Stimulated activated CD8-positive, alpha-beta memory T cell treated with anti-CD3 and anti-CD28 coated beads, Interleukin-7, amount 100 ng/mL, for 1 hour (primary cell): ENCODE measurements around the gene KLRF2.
"Not testable (repeated sequence)": the region's sequence is repeated elsewhere in the genome, so short reads cannot be mapped to it uniquely, and the experiment has no call there.

ENCODE experiments used
- DNase-seq, 2 donors: peaks; one replicate each; pipeline ENCODE4 v3.0.0-alpha.2; 2020; ENCODE audit warnings: low read depth in 2 of 2

Gene KLRF2

DNA sequence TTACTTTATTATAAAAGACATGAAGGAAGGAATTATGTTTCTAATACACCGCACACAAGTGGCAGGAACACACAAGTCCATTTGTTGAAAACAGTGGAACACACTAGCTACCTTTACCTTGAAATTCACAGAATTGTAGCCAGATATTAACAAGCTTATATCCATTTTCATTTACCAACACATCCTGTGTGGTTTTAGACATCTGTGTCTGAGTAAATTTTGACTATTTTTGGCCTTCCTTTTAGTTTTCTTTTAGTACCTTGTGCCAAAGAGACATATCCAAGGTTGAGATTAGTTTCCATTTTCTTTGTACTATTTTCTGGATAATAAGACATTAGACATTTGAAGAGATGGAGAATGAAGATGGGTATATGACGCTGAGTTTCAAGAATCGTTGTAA is at the start of gene KLRF2:
Gene KLRF2, plus strand, starts transcription at position 244 of the 400 bp plus-strand sequence. Its CDS starts 107 bp downstream, at position 351.
- no peak for DNase-seq

DNA sequence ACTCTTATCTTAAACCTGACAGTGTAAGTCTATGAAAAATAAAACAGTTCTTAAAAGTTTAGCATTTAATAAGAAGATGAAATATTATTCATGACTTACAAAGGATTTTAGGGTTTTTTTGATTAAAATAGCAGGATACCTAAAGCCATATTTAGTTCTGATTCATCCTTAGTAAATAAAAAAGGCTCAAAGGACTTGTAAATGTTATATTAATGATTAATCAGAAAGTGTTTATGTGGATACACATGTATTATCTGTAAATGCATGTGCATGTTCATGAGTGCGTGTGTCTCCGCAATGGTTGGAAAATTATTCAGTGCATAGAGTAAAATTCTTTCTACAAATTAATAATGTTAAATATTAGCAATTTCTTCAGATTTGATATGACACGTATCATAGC is 49.6 kb upstream of the KLRF2 start:
- DNase-seq = no peak

GRCh38 chr12:9843407-9843806 is 37.9 kb upstream of the KLRF2 start:
- no peak for DNase-seq

DNA sequence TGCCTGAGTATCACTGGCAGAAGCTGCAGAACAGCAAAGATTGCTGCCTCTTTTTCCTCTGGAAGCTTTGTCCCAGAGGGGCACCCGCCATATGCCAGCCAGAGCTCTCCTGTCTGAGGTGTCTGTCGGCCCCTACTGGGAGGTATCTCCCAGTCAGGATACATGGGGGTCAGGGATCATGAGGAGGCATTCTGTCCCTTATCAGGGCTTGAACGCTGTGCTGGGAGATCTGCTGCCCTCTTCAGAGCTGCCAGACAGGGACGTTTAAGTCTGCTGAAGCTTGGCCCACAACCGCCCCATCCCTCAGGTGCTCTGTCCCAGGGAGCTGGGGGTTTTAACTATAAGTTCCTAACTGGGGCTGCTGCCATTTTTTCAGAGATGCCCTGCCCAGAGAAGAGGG is 32.4 kb upstream of the KLRF2 start:
- DNase-seq = no peak

GRCh38 chr12:9851050-9851449 is 30.2 kb upstream of the KLRF2 start:
- no peak for DNase-seq

DNA sequence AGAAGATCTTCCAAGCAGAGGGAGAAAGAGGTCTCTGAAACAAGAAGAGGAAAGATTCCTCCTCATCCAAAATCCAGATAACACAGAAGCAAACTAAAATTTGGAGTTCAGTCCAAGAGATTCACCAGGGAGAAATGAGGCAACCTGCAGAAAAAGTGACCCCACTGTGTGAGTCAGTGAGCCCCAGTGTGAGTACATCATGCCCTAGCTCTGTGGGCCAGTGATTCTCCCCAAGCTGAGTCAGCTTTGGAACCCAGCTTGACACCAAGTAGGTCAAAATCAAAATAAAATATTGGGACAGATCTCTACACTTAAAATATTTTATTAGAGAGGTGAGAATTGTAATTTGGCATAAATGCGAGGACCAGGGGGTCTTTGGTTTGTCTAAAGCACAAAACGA is 29.4 kb upstream of the KLRF2 start:
- DNase-seq = no peak

DNA sequence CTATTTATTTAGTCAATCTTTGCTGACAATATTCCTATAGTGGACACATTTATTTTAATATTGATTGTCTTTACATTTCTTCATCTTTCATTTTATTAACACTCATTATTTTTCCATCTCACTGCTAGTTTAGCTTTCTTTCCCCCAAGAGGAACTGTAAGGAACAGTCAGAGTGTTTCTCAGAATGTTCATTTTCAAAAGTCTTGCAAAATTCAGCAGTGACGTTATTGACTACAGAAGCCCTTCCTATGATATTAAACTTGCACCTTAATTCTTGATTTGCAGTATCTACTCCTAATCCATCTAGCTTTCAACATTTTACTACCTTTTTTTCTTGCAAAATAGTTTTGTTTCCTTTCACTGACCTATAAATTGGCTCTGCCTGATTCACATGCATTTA is 25.1 kb upstream of the KLRF2 start:
- no peak for DNase-seq

DNA sequence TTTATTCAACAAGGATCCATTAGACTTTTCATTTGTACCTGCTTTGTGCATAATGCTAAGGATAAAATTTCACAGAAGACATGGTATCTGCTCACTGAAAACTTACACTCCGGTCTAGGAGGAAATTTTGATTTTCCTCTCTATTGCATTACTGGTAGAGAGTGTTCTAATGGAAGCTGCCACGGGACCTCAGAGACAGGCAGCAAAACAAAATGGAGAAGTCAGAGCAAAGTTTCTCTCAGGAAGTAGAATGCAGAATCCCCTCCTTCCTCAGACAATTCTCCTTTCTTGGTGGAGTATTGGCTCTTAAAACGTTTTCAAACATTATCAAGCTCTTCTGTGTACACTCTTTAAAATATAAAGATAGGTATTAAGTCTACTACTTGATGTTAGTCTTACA is 24.4 kb upstream of the KLRF2 start:
- no peak for DNase-seq

- no peak for DNase-seq
Measured at GRCh38 chr12:9858135-9858534, 23.2 kb upstream of the KLRF2 start.

DNA sequence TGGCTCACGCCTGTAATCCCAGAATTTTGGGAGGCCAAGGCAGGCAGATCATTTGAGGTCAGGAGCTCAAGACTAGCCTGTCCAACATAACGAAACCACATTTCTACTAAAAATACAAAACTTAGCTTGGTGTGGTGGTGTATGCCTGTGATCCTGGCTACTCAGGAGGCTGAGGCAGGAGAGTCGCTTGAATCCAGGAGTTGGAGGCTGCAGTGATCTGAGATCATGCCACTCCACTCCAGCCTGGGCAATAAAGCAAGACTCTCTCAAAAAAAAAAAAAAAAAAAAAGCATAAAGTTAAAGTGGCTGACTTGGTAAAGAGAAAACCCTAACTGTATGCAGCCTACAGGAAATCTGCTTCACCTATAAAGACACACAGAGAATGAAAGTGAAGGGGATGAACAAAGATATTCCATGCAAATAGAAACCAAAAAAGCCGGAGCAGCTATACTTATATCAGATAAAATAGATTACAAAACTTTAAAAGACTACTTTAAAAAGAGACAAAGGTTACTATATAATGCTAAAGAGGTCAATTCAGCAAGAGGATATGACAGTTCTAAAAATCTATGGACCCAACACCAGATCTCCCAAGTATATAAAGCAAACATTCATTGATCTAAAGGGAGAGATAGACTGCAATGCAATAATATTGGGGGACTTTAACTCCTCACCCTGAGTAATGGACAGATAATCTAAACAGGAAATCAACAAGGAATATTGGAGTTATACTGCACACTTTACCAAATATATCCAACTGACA is 16.2 kb upstream of the KLRF2 start:
- no peak for DNase-seq

DNA sequence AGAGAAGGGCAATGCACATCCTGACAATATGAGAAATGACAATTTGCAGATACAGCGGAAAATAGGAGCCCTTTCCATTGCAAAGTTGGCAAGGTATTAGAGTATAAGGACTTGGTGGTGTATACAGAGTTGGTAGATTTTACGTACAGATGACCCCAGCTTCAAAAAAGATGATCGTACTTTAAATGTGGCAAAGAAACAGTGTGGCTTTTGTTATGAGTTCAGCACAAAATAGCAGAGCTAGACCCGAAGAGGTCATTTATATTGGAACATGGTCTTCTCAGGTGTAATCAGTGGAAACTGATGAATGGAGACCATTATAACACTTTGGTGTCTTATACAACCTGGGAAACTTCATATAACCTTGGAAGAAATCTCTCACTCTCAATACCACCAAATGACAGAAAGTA is 14.4 kb upstream of the KLRF2 start:
- DNase-seq = no peak

GRCh38 chr12:9867531-9867930 is 13.8 kb upstream of the KLRF2 start:
- DNase-seq = no peak

GRCh38 chr12:9868311-9868801 is 12.9 kb upstream of the KLRF2 start:
- DNase-seq = no peak

- DNase-seq = no peak
Measured at GRCh38 chr12:9868951-9869306, 12.4 kb upstream of the KLRF2 start.

DNA sequence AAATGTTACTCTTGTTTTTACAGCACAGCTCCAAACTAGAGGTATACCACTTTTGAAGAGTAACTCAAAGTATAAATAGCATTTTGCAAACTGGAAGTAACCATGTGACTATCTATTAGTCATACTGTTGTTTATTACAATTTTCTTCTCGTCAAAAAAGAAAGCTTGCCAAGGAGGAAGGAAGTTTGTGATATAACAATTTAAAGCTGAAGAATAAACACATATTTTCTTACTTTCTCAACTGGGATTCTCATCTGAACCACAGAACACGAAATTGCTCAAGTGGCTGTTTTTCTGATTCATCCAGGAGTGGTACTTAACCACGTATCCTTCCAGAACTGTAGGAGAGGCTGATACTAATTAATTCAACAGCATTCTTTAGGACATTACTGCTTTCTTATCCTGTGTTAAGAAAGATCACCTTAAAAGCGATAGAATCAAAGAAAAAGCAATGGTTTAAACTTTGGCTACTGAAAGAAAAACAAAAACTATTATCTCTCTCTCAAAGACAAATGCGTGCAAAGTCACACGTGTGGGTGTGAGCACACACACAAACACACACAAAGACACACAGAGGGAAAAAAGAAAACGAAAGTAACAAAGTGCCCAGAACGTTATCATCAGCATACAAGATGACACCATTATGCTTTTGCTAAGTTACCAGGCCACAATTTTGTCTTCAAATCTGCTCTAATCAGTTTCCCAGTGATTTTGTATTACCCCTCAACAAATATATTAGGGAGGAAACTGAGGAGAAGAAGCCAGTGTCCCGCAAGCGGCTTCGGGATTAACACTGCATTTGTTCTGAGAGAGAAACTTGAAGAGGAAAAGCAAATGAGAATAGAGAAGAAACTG is 11.8 kb upstream of the KLRF2 start, which contains the start of gene CLEC2B:
Gene CLEC2B, minus strand, starts transcription at position 48 of the 855 bp plus-strand sequence.
- no peak for DNase-seq

DNA sequence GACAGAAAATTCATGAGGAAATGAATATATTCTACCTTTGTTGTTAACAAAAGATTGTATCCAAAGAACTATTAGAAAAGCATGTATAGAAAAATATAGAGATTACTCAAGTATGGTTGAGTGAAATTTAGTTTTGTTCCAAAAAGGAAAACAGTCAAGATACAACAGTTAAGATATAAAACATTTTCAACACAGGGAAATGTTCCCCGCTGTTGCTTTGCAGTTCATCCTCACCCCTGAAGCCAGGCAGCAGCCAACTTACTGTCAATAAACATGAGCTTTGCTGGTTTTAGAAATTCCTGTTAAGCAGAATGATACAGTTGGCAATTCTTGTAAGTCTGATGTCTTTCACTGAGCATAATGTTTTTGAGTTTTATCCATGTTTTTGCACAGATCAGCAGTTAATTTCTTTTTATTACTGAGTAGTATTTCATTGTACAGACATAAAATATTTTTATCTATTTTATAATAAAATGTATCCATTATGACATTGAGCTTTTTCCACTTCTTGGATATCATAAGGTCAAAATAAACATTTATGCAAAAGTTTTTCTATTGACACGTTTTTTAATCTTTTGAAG is 10.9 kb upstream of the KLRF2 start:
- DNase-seq = no peak

GRCh38 chr12:9872162-9872561 is 9.1 kb upstream of the KLRF2 start:
- DNase-seq = no peak

DNA sequence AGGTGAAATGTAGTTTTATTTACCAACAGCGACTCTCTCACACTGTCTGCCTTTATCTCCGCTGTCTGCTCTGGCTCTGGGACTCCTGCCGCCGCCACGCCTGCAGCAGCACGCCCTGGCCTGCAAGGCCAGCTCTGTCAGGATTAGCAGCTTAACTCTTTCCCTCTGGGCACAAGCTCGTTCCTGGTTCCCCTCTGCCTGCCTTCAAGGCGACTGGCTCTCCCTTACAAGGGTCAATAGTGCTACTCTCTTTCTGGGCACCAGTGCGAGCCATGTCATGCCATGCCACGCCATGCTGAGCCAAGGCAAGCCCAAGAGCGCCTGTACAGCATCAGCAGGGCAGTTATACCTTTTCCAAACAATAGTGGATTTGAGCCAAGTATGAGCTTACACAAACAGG is 8.5 kb upstream of the KLRF2 start:
- no peak for DNase-seq

- DNase-seq = not testable (repeated sequence)
Measured at GRCh38 chr12:9876120-9876519, 5.2 kb upstream of the KLRF2 start.

GRCh38 chr12:9880532-9881078 is 684 bp upstream of the KLRF2 start:
- no peak for DNase-seq

GRCh38 chr12:9881988-9882387 is 699 bp downstream of the KLRF2 start:
- DNase-seq = no peak

DNA sequence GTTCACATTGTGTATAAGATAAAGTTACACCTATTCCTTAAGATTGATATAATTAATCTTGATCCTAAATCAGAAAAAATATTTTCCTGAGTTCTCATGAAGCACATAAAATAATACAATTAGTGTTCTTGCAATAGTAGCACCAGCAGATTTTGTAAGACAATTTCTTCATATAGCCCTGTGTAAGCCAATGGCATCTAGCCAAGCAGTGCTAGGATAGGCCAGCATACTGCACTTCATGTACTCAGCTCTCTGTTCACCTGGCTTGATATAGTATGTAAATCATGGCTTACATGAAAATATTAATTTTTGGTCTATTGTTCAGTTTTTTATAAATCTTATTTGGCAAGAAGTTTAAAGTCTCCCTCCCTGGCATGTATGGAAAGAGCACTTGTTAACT is 1.9 kb downstream of the KLRF2 start:
- no peak for DNase-seq
